Nephron (organoid): ENCODE data around the gene GNAT3.

Source experiments
- H3K27ac Mint-ChIP-seq, 3 experiments: 2 replicates each; pipeline ENCODE4 v1.8.0; 2020; ENCODE audit warnings: mixed read lengths in 3 of 3, mild to moderate bottlenecking in 2 of 3, moderate library complexity in 1 of 3
- H3K27me3 Mint-ChIP-seq: 2 replicates; pipeline ENCODE4 v1.8.0; 2021; ENCODE audit warnings: low read depth, mild to moderate bottlenecking, moderate library complexity, mixed read lengths
- H3K36me3 Mint-ChIP-seq: 2 replicates; pipeline ENCODE4 v1.8.0; 2020; ENCODE audit warnings: low read depth, mixed read lengths
- H3K4me1 Mint-ChIP-seq: 2 replicates; pipeline ENCODE4 v1.8.0; 2020; ENCODE audit warnings: mixed read lengths
- H3K4me3 Mint-ChIP-seq, 3 experiments: 2 replicates each; pipeline ENCODE4 v1.8.0; 2020; ENCODE audit warnings: mild to moderate bottlenecking in 3 of 3, mixed read lengths in 3 of 3, moderate library complexity in 2 of 3
- H3K9me3 Mint-ChIP-seq: 2 replicates; pipeline ENCODE4 v1.8.0; 2020; ENCODE audit warnings: mixed read lengths
- TF ChIP-seq, protein P1 (sequence below), 3 experiments: fragments of 200-600 bp; sonication (generic); IDR thresholded peaks; one replicate each; pipeline ENCODE4 v1.5.0; 2021; ENCODE audit warnings: antibody characterized with exemption in 3 of 3; ENCODE audit not compliant: unreplicated experiment in 3 of 3

GNAT3 gene

DNA sequence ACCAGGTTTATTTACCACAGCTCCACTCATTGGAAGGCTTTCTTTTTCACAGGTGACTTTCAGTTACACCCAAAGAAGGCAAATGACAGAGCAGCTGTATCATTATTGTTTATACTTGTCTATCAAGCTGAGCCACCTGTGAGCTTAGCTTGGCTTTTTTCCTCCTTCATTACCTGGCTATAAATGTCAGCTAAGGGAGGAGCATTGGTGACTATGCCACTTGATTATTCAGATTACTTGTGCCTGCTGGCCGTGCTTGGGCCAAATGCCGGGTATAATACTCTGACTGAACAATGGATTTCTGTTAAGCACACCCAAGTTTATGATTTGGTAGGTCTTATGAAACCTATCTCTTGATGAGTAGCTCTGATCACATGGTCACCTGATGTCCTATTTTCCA, 9.9 kb upstream of the GNAT3 start:
- no peaks in the 10 kb centered on the region for H3K9me3 Mint-ChIP-seq
- no peaks in the 10 kb centered on the region for H3K36me3 Mint-ChIP-seq
- peaks cover 8% of the 10 kb centered on the region for H3K4me1 Mint-ChIP-seq
- H3K27ac Mint-ChIP-seq: no peak overlapping the region
- peaks cover 4% of the 10 kb centered on the region for H3K27me3 Mint-ChIP-seq
- H3K4me3 Mint-ChIP-seq: no peak overlapping the region
- TF ChIP-seq, protein P1, sequence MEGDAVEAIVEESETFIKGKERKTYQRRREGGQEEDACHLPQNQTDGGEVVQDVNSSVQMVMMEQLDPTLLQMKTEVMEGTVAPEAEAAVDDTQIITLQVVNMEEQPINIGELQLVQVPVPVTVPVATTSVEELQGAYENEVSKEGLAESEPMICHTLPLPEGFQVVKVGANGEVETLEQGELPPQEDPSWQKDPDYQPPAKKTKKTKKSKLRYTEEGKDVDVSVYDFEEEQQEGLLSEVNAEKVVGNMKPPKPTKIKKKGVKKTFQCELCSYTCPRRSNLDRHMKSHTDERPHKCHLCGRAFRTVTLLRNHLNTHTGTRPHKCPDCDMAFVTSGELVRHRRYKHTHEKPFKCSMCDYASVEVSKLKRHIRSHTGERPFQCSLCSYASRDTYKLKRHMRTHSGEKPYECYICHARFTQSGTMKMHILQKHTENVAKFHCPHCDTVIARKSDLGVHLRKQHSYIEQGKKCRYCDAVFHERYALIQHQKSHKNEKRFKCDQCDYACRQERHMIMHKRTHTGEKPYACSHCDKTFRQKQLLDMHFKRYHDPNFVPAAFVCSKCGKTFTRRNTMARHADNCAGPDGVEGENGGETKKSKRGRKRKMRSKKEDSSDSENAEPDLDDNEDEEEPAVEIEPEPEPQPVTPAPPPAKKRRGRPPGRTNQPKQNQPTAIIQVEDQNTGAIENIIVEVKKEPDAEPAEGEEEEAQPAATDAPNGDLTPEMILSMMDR (IDR thresholded peaks at IDR 0.05; ENCODE audit: unreplicated experiment in 3 of 3): no peak

DNA sequence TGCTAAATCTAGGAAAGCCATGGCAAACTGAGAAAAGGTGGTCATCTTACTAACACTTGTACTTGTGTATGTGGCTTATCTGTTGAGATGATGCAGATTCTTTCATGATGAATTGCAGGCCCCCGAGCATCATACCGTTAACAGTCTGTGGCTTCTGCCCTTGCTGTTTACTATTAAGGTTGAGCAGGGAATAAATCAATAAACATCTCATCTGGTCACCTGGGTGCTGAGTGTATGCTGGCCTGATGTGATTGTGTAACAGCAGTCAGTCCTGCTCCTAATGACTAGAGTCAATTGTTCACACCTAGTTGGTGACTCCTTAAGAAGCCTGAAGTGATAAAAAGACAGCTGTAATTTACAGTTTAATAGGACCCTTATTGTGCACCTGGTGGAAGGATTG, 8.3 kb upstream of the GNAT3 start:
- H3K4me3 Mint-ChIP-seq: no peak overlapping the region
- TF ChIP-seq, protein P1 (IDR thresholded peaks at IDR 0.05; ENCODE audit: unreplicated experiment in 3 of 3): no peak
- H3K4me1 Mint-ChIP-seq: peaks cover 14% of the 10 kb centered on the region
- H3K27ac Mint-ChIP-seq: no peak overlapping the region
- H3K27me3 Mint-ChIP-seq: no peaks in the 10 kb centered on the region
- no peaks in the 10 kb centered on the region for H3K36me3 Mint-ChIP-seq
- H3K9me3 Mint-ChIP-seq: no peaks in the 10 kb centered on the region

DNA sequence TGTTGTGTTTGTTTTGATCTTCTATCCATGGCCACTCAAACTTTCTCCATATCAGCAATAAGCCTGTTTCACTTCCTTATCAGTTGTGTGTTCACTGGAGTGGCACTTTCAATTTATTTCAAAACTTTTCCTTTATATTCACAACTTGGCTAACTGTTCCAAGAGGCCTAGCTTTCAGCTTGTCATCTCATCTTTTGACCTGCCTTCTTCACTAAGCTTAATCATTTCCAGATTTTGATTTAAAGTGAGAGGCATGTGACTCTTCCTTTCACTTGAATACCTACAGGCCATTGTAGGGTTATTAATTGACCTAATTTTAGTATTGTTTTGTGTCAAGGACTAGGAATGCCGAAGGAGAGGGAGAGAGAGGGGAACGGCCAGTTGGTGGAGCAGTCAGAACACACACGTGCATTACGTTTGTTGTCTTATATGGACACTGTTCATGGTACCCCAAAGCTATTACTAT, 5.5 kb upstream of the GNAT3 start:
- Mint-ChIP-seq H3K36me3 (no peaks in the 10 kb centered on the region), H3K27me3 (no peaks in the 10 kb centered on the region), H3K4me1 (peaks cover 14% of the 10 kb centered on the region), H3K4me3 (no peak overlapping the region), H3K9me3 (no peaks in the 10 kb centered on the region), H3K27ac (peak overlapping the region; percentile 82 to 91 (median 85))
- TF ChIP-seq, protein P1 (IDR thresholded peaks at IDR 0.05; ENCODE audit: unreplicated experiment in 3 of 3): no peak

DNA sequence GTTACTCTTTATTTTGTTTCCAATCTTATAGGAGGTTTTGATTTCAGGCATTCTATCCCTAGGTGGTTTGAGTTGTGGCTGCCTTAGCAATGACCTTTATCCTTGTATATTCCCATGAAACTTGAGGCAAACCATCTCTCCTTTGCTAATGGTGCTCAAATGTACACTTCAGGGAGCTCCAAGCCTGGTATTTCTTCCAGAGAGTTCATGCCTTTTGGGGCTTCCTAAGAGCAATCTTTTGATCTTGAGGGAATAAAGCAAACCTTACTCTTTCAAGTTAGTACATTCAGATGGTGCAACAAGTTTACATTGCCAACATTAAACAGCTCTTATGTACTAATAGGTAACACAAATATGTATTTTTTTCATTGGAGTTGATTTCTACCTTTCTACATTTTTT, 3.4 kb upstream of the GNAT3 start:
- TF ChIP-seq, protein P1 (IDR thresholded peaks at IDR 0.05; ENCODE audit: unreplicated experiment in 3 of 3): no peak
- Mint-ChIP-seq H3K9me3 (no peaks in the 10 kb centered on the region), H3K27me3 (no peaks in the 10 kb centered on the region), H3K4me1 (peaks cover 14% of the 10 kb centered on the region), H3K4me3 (no peak overlapping the region), H3K36me3 (no peaks in the 10 kb centered on the region), H3K27ac (peak overlapping the region in 1 of 3 experiments; percentile 30)

DNA sequence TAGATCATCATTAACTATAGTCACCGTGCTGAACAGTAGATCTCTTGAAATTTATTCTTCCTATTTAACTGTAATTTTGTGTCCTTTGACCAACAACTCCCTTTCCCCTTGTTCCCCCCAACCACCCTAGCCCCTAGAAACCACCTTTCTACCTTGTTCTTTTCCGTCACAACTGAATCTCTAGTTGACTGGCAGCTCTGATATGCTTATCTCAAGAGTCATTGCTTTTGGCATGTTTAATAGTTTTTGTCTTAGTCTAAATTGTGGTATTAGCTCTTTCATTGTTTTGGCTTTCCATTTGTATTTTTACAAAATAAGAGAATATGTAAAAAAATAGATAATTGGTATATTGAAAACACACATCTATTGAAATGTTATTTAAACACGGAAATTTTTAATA, 1.8 kb downstream of the GNAT3 start:
- no peaks in the 10 kb centered on the region for H3K27me3 Mint-ChIP-seq
- H3K9me3 Mint-ChIP-seq: no peaks in the 10 kb centered on the region
- no peaks in the 10 kb centered on the region for H3K36me3 Mint-ChIP-seq
- no peak overlapping the region for H3K4me3 Mint-ChIP-seq
- no peaks in the 10 kb centered on the region for H3K4me1 Mint-ChIP-seq
- H3K27ac Mint-ChIP-seq: no peak overlapping the region
- TF ChIP-seq, protein P1 (IDR thresholded peaks at IDR 0.05; ENCODE audit: unreplicated experiment in 3 of 3): no peak

DNA sequence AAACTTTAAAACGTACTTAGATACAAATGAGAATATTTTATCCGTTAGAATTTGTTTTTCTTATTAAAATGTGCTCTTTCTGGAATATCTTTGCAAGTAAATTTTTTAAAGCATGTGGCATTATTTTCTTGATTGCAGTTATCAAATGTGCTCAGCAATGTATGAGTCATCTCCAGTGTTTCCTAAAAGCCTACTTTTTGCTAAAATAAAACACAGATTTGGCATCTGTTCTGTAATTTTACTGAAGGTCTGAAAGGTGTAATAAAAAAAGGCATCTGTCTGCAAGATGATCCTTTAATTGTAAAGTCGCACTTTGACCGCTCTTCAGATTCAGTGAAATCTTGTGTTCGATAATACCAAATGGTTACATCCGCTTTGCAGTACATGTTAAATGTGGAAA, 3.4 kb downstream of the GNAT3 start:
- Mint-ChIP-seq H3K4me1 (no peaks in the 10 kb centered on the region), H3K36me3 (no peaks in the 10 kb centered on the region), H3K27ac (no peak overlapping the region), H3K27me3 (no peaks in the 10 kb centered on the region), H3K9me3 (no peaks in the 10 kb centered on the region), H3K4me3 (no peak overlapping the region)
- TF ChIP-seq, protein P1 (IDR thresholded peaks at IDR 0.05; ENCODE audit: unreplicated experiment in 3 of 3): no peak
